ENCODE data around the gene GNA12. TPM values are rescaled to one million over a fixed set of nuclear protein-coding genes. Genes with fewer than 3 reads are reported as not detected.
A peak's percentile ranks its signal among the peaks of the same experiment; 100 is the strongest.

The GNA12 gene
- total RNA-seq, 2 experiments from 2014 or later: 19.5 to 22.6 TPM

DNA sequence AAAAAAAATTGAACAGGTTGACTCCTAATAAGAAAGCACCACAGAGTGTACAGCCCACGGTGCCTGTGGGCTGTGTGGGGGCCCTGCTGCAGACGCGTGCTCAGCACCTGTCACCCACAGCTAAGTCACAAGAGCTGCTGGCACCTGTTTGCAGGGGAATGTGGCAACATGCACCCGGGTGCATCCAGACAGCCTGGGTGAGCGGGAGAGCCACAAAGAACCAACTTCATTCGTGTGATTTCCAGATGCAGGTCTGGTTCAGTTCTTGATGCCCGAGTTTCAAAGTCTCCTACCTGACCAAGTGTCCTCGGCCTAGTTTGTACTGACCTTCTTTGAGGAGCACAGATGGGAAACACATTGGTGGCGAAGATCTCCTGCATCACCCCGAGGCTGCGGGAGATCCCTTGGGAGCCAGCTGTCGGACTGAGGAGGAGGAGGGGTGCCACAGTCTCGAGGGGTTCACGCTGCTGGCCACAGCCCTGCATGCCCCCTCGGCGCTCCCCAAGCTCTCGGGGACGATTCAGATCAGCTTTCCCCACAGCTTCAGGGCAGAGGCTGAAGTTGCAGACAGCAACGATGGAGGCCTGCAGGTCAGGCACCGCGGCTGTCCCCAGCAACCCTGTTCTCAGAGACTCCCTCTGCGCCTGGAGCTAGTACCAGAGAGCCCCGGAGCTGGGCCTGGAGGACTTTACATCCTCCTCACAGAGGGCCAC is 120.8 kb downstream of the GNA12 start:
- Mint-ChIP-seq H3K4me1 (peaks cover 25% of the 10 kb centered on the region), H3K36me3 (ENCODE audit: low read depth) (peaks cover 4% of the 10 kb centered on the region), H3K27me3 (no peaks in the 10 kb centered on the region), H3K4me3 (no peak overlapping the region), H3K9me3 (ENCODE audit: low read depth) (no peaks in the 10 kb centered on the region), H3K27ac (no peak overlapping the region)
- no peak for ATAC-seq
- intact Hi-C loops (cut with DNase I, micrococcal nuclease): no loop called here
- ChIA-PET CTCF (interaction anchor here (2.1 kb wide), 1 partner anchor 13 kb away, joined by 7 read pairs; no protein-coding TSS in a partner anchor), POLR2A (no interaction called here)
- no peak for DNase-seq

DNA sequence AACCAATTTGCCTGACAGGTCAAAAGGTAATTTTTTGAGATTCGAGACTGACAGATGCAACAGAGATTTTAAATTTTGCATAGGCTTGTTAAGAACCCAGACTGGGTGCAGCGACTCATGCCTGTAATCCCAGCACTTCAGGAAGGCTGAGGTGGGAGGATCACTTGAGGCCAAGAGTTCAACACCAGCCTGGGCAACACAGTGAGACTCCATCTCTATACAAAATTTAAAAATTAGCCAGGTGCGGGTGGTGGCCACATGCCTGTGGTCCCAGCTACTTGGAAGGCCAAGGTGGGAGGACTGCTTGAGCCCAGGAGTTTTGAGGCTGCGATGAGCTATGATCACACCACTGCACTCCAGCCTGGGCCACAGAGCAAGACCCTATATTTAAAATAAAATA is 121.5 kb downstream of the GNA12 start:
- Mint-ChIP-seq H3K9me3 (ENCODE audit: low read depth) (no peaks in the 10 kb centered on the region), H3K4me3 (no peak overlapping the region), H3K4me1 (peaks cover 32% of the 10 kb centered on the region), H3K27ac (no peak overlapping the region), H3K27me3 (no peaks in the 10 kb centered on the region), H3K36me3 (ENCODE audit: low read depth) (peaks cover 8% of the 10 kb centered on the region)
- ChIA-PET CTCF (interaction anchor here (2.1 kb wide), 1 partner anchor 12 kb away, joined by 7 read pairs; no protein-coding TSS in a partner anchor), POLR2A (no interaction called here)
- DNase-seq (no peak), ATAC-seq (no peak)
- intact Hi-C loops (cut with DNase I, micrococcal nuclease): no loop called here

- Mint-ChIP-seq H3K36me3 (ENCODE audit: low read depth) (peaks cover 9% of the 10 kb centered on the region), H3K4me3 (no peak overlapping the region), H3K9me3 (ENCODE audit: low read depth) (no peaks in the 10 kb centered on the region), H3K4me1 (peaks cover 39% of the 10 kb centered on the region), H3K27me3 (no peaks in the 10 kb centered on the region), H3K27ac (no peak overlapping the region)
- ATAC-seq (no peak), DNase-seq (no peak)
- intact Hi-C loops (cut with DNase I, micrococcal nuclease): loop anchor here in 1 of 2 experiments (2.0 kb wide), 1 partner anchor 37 kb away; no protein-coding TSS in a partner anchor
- POLR2A ChIA-PET: no interaction called here
- CTCF ChIA-PET: interaction anchor here (3.9 kb wide), 1 partner anchor 12 kb away, joined by 35 read pairs; no protein-coding TSS in a partner anchor
Observed at GRCh38 chr7:2721842-2722241, 122.3 kb downstream of the GNA12 start.

GRCh38 chr7:2720024-2720423 is 124.1 kb downstream of the GNA12 start:
- intact Hi-C loops (cut with DNase I, micrococcal nuclease): loop anchor here (1.0 to 2.0 kb wide), 4 partner anchors 38 to 124 kb away; partner anchors contain the start of gene GNA12 (in 1 of the 2)
- peaks cover 57% of the 10 kb centered on the region for H3K4me1 Mint-ChIP-seq
- H3K36me3 Mint-ChIP-seq (ENCODE audit: low read depth): peaks cover 8% of the 10 kb centered on the region
- DNase-seq (peak; percentile 57), ATAC-seq (no peak)
- no peaks in the 10 kb centered on the region for H3K9me3 Mint-ChIP-seq (ENCODE audit: low read depth)
- H3K27me3 Mint-ChIP-seq: no peaks in the 10 kb centered on the region
- POLR2A ChIA-PET: no interaction called here
- no peak overlapping the region for H3K4me3 Mint-ChIP-seq
- CTCF ChIA-PET: interaction anchor here (1.5 to 3.9 kb wide), 2 partner anchors 10 to 13 kb away, joined by 7 to 35 read pairs; no protein-coding TSS in a partner anchor
- peak overlapping the region; percentile 42 for H3K27ac Mint-ChIP-seq

- CTCF ChIA-PET: interaction anchor here (0.6 to 3.9 kb wide), 10 partner anchors 9 to 249 kb away, joined by 3 to 35 read pairs (median 4); no protein-coding TSS in a partner anchor
- intact Hi-C loops (cut with DNase I, micrococcal nuclease): loop anchor here in 1 of 2 experiments (5.0 kb wide), 1 partner anchor 143 kb away; no protein-coding TSS in a partner anchor
Observed at GRCh38 chr7:2719007-2719406, 125.1 kb downstream of the GNA12 start.

DNA sequence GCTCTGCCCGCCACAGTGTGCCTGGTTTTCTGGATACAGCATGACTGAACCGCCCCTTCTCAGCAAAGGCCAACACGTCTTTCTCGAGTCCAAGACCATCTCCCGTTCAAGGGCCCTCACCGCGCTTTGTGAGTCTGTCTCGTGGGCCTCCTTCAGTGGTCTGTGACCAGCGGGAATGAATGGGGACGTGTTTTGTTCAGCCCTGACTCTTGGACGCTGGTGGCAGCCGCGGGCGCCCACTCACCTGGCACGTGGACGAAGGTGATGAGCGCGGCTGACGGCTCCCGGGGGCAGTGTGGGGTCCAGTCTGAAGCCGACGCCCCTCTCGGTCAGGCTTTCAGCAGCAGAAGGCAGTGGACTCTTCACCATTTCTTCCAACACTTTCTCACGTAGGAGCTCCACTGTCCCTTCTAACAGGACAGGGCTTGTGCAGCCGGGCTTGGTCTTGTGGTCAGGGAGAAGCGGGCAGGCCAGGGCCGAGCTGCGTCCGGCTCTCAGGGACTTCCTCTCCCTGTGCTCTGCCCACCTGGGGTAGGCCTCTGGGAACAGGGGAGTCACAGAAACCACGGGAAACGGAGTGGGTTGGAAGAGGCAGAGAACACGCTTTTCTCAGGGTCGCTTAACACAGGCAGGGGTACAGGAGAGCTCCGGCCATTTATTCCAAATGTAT is 125.7 kb downstream of the GNA12 start:
- intact Hi-C loops (cut with DNase I, micrococcal nuclease): loop anchor here in 1 of 2 experiments (5.0 kb wide), 1 partner anchor 144 kb away; no protein-coding TSS in a partner anchor
- peaks cover 9% of the 10 kb centered on the region for H3K36me3 Mint-ChIP-seq (ENCODE audit: low read depth)
- no peak for DNase-seq
- H3K27me3 Mint-ChIP-seq: no peaks in the 10 kb centered on the region
- H3K4me1 Mint-ChIP-seq: peaks cover 67% of the 10 kb centered on the region
- no peak overlapping the region for H3K4me3 Mint-ChIP-seq
- ChIA-PET CTCF (interaction anchor here (0.6 to 3.9 kb wide), 11 partner anchors 8 to 249 kb away, joined by 3 to 35 read pairs (median 3); no protein-coding TSS in a partner anchor), POLR2A (interaction anchor here (0.6 kb wide), 1 partner anchor 146 kb away, joined by 3 read pairs; no protein-coding TSS in a partner anchor)
- no peak overlapping the region for H3K27ac Mint-ChIP-seq
- no peaks in the 10 kb centered on the region for H3K9me3 Mint-ChIP-seq (ENCODE audit: low read depth)
- ATAC-seq: no peak

More at GRCh38 chr7:2719007-2719406, 125.1 kb downstream of the GNA12 start:
- Mint-ChIP-seq H3K4me3 (no peak overlapping the region), H3K36me3 (ENCODE audit: low read depth) (peaks cover 9% of the 10 kb centered on the region), H3K9me3 (ENCODE audit: low read depth) (no peaks in the 10 kb centered on the region), H3K27me3 (no peaks in the 10 kb centered on the region), H3K27ac (no peak overlapping the region), H3K4me1 (peaks cover 66% of the 10 kb centered on the region)
- POLR2A ChIA-PET: interaction anchor here (0.6 kb wide), 2 partner anchors 147 to 349 kb away, joined by 3 to 5 read pairs; no protein-coding TSS in a partner anchor
- peak; percentile 85 for DNase-seq
- peak; percentile 40 for ATAC-seq

DNA sequence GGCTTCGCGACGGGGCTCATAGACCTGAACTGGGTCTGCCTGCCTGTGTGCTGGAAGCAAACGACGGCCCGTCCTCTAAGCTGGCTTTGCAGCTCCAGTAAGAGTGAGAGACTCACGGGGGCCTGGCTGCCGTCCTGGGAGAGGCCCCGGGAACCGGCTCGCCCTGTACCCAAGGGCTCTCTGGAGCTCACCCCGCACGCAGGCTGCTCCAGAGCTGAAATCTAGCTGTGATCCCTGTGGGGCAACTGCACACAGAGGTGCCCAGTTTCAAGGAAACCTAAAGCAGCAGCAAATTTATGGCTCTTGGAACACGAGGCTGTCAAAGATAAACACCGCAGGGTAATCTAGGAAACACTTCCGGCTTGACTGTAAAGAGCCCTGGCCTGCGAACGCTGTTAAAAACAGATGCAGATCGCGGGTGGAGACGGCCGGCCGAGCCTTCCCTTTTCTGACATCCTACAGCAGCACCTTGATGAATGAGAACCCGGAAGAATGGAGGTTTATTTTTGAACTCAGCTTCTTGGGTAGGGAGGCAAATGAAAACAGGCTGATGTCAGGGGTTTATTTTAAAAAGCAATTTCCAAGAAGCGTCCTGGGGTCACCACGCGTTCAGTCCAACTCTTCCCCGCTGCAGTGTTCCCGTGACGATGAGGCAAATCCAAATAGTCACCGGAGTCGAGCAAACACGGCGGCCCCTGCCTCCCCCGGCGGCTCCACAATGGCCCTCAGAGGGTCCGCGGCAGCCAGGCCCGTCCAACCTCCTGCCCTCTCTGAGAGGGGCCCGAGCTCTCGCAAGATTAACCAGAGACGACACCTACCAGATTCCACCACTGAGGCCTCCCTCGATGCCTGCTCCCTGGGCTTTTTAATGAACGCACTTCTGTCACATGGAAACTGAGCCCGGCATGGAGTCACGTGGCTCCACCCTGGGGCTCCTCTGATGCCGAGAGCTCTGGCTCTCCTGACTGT is 126.5 kb downstream of the GNA12 start:
- ChIA-PET CTCF (interaction anchor here (0.5 to 3.9 kb wide), 7 partner anchors 7 to 656 kb away, joined by 3 to 35 read pairs (median 4); no protein-coding TSS in a partner anchor), POLR2A (no interaction called here)
- intact Hi-C loops (cut with DNase I, micrococcal nuclease): loop anchor here in 1 of 2 experiments (5.0 kb wide), 1 partner anchor 145 kb away; no protein-coding TSS in a partner anchor
- Mint-ChIP-seq H3K27ac (peak overlapping the region; percentile 63), H3K4me1 (peaks cover 67% of the 10 kb centered on the region), H3K4me3 (no peak overlapping the region), H3K27me3 (no peaks in the 10 kb centered on the region), H3K9me3 (ENCODE audit: low read depth) (no peaks in the 10 kb centered on the region), H3K36me3 (ENCODE audit: low read depth) (peaks cover 9% of the 10 kb centered on the region)
- ATAC-seq (no peak), DNase-seq (peak; percentile 52)

GRCh38 chr7:2716906-2717292 is 127.2 kb downstream of the GNA12 start:
- POLR2A ChIA-PET: no interaction called here

GRCh38 chr7:2716488-2716887 is 127.6 kb downstream of the GNA12 start:
- H3K4me1 Mint-ChIP-seq: peaks cover 67% of the 10 kb centered on the region
- no peaks in the 10 kb centered on the region for H3K9me3 Mint-ChIP-seq (ENCODE audit: low read depth)
- intact Hi-C loops (cut with DNase I, micrococcal nuclease): loop anchor here in 1 of 2 experiments (5.0 kb wide), 1 partner anchor 146 kb away; no protein-coding TSS in a partner anchor
- no peak overlapping the region for H3K4me3 Mint-ChIP-seq
- no peaks in the 10 kb centered on the region for H3K27me3 Mint-ChIP-seq
- DNase-seq: no peak
- ATAC-seq: no peak
- ChIA-PET POLR2A (interaction anchor here (0.5 to 1.3 kb wide), 4 partner anchors 18 to 981 kb away, joined by 3 to 5 read pairs (median 4); no protein-coding TSS in a partner anchor), CTCF (interaction anchor here (0.7 to 1.7 kb wide), 5 partner anchors 42 to 265 kb away, joined by 3 to 8 read pairs (median 3); no protein-coding TSS in a partner anchor)
- peaks cover 9% of the 10 kb centered on the region for H3K36me3 Mint-ChIP-seq (ENCODE audit: low read depth)
- peak overlapping the region; percentile 44 for H3K27ac Mint-ChIP-seq

More at GRCh38 chr7:2716906-2717292, 127.2 kb downstream of the GNA12 start:
- no peaks in the 10 kb centered on the region for H3K27me3 Mint-ChIP-seq
- peaks cover 67% of the 10 kb centered on the region for H3K4me1 Mint-ChIP-seq
- DNase-seq (no peak), ATAC-seq (no peak)
- no peaks in the 10 kb centered on the region for H3K9me3 Mint-ChIP-seq (ENCODE audit: low read depth)
- no peak overlapping the region for H3K4me3 Mint-ChIP-seq
- intact Hi-C loops (cut with DNase I, micrococcal nuclease): loop anchor here in 1 of 2 experiments (5.0 kb wide), 1 partner anchor 145 kb away; no protein-coding TSS in a partner anchor
- H3K27ac Mint-ChIP-seq: no peak overlapping the region
- peaks cover 9% of the 10 kb centered on the region for H3K36me3 Mint-ChIP-seq (ENCODE audit: low read depth)
- CTCF ChIA-PET: interaction anchor here (1.7 kb wide), 1 partner anchor 41 kb away, joined by 8 read pairs; no protein-coding TSS in a partner anchor

Data from activated CD4-positive, alpha-beta T cell treated with anti-CD3 and anti-CD28 coated beads for 36 hours (primary cell).